ENCODE data around the gene IL27RA. TPM values are rescaled to one million over a fixed set of nuclear protein-coding genes. Genes with fewer than 3 reads are reported as not detected.

IL27RA gene
- total RNA-seq, 4 donors from 2014 or later = 0.85 to 7.4 (median 2.0) TPM

- Histone ChIP-seq H3K4me3 (peak within 1 kb of the TSS in 2 of 4 donors; percentile 14 to 42), H3K27me3 (peaks cover 0 to 3% of the 10 kb centered on the region in 2 donors), H3K4me1 (peaks cover 0 to 21% (median 5%) of the 10 kb centered on the region in 4 donors), H3K27ac (no peak within 1 kb of the TSS), H3K9me3 (no peaks in the 10 kb centered on the region), H3K36me3 (no peaks in the 10 kb centered on the region)
- TF ChIP-seq POLR2A (IDR thresholded peaks at IDR 0.05) (no peak), CTCF (IDR thresholded peaks at IDR 0.05) (no peak)
- DNase-seq = no peak
Measured at GRCh38 chr19:14061751-14062557, 30.4 kb downstream of the IL27RA start, which contains the start of gene PALM3. Gene PALM3 (minus strand): TSS chr19:14062076. CDS start chr19:14061980, 96 bp downstream.

GRCh38 chr19:14062558-14062855 is 30.9 kb downstream of the IL27RA start:
- no peak for DNase-seq
- H3K27me3 ChIP-seq = peaks cover 0 to 3% of the 10 kb centered on the region in 2 donors
- no peak overlapping the region for H3K27ac ChIP-seq
- no peak overlapping the region for H3K4me3 ChIP-seq
- H3K36me3 ChIP-seq = no peaks in the 10 kb centered on the region
- TF ChIP-seq CTCF (IDR thresholded peaks at IDR 0.05) (no peak), POLR2A (IDR thresholded peaks at IDR 0.05) (no peak)
- H3K4me1 ChIP-seq = peaks cover 0 to 20% (median 3%) of the 10 kb centered on the region in 4 donors
- H3K9me3 ChIP-seq = no peaks in the 10 kb centered on the region

- no peaks in the 10 kb centered on the region for H3K9me3 ChIP-seq
- TF ChIP-seq POLR2A (IDR thresholded peaks at IDR 0.05) (no peak), CTCF (IDR thresholded peaks at IDR 0.05) (no peak)
- H3K27me3 ChIP-seq = peaks cover 0 to 3% of the 10 kb centered on the region in 2 donors
- no peak overlapping the region for H3K27ac ChIP-seq
- no peaks in the 10 kb centered on the region for H3K36me3 ChIP-seq
- no peak overlapping the region for H3K4me3 ChIP-seq
- peaks cover 0 to 14% (median 1%) of the 10 kb centered on the region in 4 donors for H3K4me1 ChIP-seq
- no peak for DNase-seq
Measured at GRCh38 chr19:14063105-14063504, 31.5 kb downstream of the IL27RA start.

- TF ChIP-seq CTCF (IDR thresholded peaks at IDR 0.05) (no peak), POLR2A (IDR thresholded peaks at IDR 0.05) (no peak)
- DNase-seq = no peak
- Histone ChIP-seq H3K27me3 (peaks cover 0 to 3% of the 10 kb centered on the region in 2 donors), H3K4me3 (no peak overlapping the region), H3K4me1 (peaks cover 0 to 7% (median 0%) of the 10 kb centered on the region in 4 donors), H3K9me3 (no peaks in the 10 kb centered on the region), H3K27ac (no peak overlapping the region), H3K36me3 (no peaks in the 10 kb centered on the region)
Measured at GRCh38 chr19:14066134-14066533, 34.6 kb downstream of the IL27RA start.

- DNase-seq = peak in 1 of 3 donors; percentile 47
- H3K36me3 ChIP-seq = no peaks in the 10 kb centered on the region
- peaks cover 0 to 28% (median 14%) of the 10 kb centered on the region in 4 donors for H3K4me1 ChIP-seq
- no peaks in the 10 kb centered on the region for H3K9me3 ChIP-seq
- H3K4me3 ChIP-seq = no peak overlapping the region
- no peak overlapping the region for H3K27ac ChIP-seq
- no peaks in the 10 kb centered on the region for H3K27me3 ChIP-seq
- no peak for TF ChIP-seq POLR2A (IDR thresholded peaks at IDR 0.05)
- TF ChIP-seq CTCF (IDR thresholded peaks at IDR 0.05) = no peak
Measured at GRCh38 chr19:14070268-14071050, 38.9 kb downstream of the IL27RA start.

Data from Peyer's patch (tissue), 4 donors.